ENCODE measurements around the gene NOS1AP.

- TF ChIP-seq CTCF (IDR thresholded peaks at IDR 0.05; ENCODE audit: low read depth, low read length, poor library complexity, severe bottlenecking) (no peak), EZH2phosphoT487 (IDR thresholded peaks at IDR 0.05; ENCODE audit: borderline replicate concordance, low read length) (no peak)
Measured at GRCh38 chr1:162251102-162251501, 181.6 kb downstream of the NOS1AP start.

Measured in DOHH2 (cell line).